Measurements from ENCODE around the gene INKA2.

Gene INKA2

DNA sequence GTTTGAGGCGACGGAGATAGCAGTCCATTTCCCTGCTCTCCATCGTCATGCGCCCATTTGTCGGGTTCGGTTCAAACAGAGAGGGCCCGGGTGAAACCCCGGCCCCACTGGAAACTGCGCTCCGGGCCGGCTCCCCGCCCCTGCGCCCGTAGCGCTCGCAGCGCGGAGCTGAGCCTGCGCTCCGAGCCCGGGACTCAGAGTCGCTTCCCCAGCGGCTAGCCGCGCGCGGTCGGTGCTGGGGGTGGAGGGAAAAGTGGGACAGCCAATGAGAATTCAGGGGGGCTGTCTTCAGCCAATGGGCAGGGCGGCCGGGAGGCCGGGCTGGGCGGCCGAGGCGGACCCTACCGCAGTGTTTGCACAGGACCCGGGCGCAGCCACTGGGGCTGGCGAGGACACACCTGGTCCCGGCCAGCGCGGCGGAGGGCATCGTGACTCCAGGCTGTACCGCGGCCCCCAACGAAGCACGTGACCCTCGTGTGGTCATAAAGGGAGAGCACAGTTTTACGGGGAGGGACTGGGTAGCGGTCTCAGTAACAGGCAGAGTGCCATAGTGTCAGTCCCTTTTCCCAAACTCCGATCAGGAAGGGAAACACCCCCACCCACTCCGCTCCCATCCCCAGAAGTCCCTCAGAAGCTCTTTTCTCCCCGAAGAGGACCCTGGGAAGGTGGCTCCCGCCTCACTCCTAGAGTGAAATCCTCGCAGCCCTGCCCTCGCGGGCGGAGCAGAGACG is at the start of gene INKA2:
Gene INKA2, minus strand, starts transcription at position 202 of the 731 bp plus-strand sequence. Its CDS starts 153 bp downstream, at position 49.
- TF ChIP-seq Cebpa-rat (IDR thresholded peaks at IDR 0.05): no peak
- Histone ChIP-seq H3K4me1 (peaks cover 68% of the 10 kb centered on the region), H3K36me3 (no peaks in the 10 kb centered on the region), H3K27ac (peak within 1 kb of the TSS; percentile 75), H3K9ac (peak within 1 kb of the TSS; percentile 82), H3K27me3 (peaks cover 47% of the 10 kb centered on the region), H4K20me1 (peaks cover 7% of the 10 kb centered on the region; the same call in 1 of the 2 replicates), H3K4me2 (peak within 1 kb of the TSS; percentile 95), H3K4me3 (peak within 1 kb of the TSS; percentile 75), H3K9me3 (no peaks in the 10 kb centered on the region)

DNA sequence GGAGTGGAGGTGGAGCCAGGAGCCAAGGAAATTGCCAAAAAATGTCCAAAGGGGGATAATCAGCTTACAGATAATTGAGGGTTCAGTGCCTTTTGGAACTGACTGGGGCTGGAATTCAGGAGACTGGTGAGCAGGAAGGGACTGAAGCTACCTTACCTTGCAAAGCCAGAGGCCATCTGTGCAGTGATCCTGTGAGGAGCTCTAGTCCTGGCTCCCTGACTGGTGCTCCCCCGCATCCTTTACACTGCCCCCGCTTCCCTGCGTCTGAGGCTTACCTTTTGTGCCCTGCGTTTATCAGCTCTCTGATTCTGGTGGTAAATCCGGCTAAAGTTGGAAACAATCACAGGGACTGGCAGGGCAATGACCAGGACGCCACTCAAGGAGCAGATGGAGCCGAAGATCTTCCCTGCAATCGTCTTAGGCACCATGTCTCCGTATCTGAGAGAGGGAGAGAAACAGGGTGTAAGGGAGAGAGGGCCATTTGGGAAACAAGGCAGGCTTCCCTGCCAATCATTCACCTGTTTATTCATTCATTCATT is 47.5 kb upstream of the INKA2 start:
- no peak overlapping the region for H3K27ac ChIP-seq
- H3K4me2 ChIP-seq: no peak overlapping the region
- no peak overlapping the region for H3K4me3 ChIP-seq
- no peak for TF ChIP-seq Cebpa-rat (IDR thresholded peaks at IDR 0.05)
- H3K9ac ChIP-seq: no peak overlapping the region
- H3K36me3 ChIP-seq: no peaks in the 10 kb centered on the region
- H3K27me3 ChIP-seq: no peaks in the 10 kb centered on the region
- no peaks in the 10 kb centered on the region for H4K20me1 ChIP-seq
- peaks cover 10% of the 10 kb centered on the region for H3K4me1 ChIP-seq
- H3K9me3 ChIP-seq: no peaks in the 10 kb centered on the region

DNA sequence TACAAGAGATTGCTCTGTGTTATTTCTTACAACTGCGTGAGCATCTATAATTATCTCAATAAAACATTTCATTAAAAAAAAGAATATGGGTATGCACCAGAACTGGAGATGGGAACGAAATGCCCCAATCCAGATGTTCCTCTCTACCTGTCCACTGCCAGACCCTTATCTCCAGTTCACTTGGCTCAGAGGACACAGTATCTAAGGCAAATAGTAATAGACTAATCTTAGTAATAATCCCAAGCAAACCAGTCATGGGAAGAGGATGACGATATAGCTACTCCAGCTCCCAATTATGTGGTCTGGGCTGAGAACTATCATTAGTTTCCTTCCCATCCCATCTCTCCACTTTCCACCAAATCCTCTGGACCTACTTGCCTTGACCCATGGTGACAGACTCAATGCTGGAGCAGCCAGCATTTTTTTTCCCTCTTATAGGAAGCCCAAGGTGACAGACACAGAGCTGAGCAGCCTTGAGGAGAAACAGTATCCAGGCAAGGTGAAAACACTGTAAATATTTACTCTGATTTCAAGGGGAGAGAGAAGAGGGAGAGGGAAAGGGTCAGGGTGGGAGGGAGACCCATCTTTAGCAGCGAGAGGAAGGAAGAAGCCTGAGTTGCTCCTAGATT is 45.2 kb upstream of the INKA2 start:
- H3K4me3 ChIP-seq: no peak overlapping the region
- TF ChIP-seq Cebpa-rat (IDR thresholded peaks at IDR 0.05): no peak
- H3K27ac ChIP-seq: no peak overlapping the region
- H4K20me1 ChIP-seq: no peaks in the 10 kb centered on the region
- H3K36me3 ChIP-seq: no peaks in the 10 kb centered on the region
- H3K9ac ChIP-seq: no peak overlapping the region
- no peaks in the 10 kb centered on the region for H3K27me3 ChIP-seq
- H3K4me1 ChIP-seq: no peaks in the 10 kb centered on the region
- H3K9me3 ChIP-seq: no peaks in the 10 kb centered on the region
- no peak overlapping the region for H3K4me2 ChIP-seq

DNA sequence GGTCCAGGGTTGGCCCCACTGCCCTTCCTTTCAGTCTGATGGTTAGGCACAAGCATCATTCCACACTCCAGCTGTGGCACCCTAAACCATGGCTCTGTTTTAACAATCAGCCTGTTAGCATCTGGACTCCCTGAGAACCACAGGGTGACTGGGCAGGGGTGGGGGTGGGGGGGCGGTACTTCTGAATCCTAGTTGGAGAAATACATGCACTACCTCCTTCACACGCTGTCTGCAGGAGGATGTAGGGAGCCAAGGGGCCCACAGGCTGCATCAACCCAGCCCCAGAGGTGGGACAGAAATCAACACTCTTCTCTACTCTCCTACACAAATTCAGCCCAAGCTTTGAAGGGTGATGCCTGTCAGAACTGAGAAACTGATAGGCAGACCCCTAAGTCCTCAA is 40.4 kb upstream of the INKA2 start:
- Histone ChIP-seq H3K4me1 (no peaks in the 10 kb centered on the region), H3K4me2 (no peak overlapping the region), H3K9ac (no peak overlapping the region), H3K27ac (no peak overlapping the region), H3K9me3 (no peaks in the 10 kb centered on the region), H3K36me3 (no peaks in the 10 kb centered on the region), H3K27me3 (no peaks in the 10 kb centered on the region), H4K20me1 (no peaks in the 10 kb centered on the region), H3K4me3 (no peak overlapping the region)
- no peak for TF ChIP-seq Cebpa-rat (IDR thresholded peaks at IDR 0.05)

DNA sequence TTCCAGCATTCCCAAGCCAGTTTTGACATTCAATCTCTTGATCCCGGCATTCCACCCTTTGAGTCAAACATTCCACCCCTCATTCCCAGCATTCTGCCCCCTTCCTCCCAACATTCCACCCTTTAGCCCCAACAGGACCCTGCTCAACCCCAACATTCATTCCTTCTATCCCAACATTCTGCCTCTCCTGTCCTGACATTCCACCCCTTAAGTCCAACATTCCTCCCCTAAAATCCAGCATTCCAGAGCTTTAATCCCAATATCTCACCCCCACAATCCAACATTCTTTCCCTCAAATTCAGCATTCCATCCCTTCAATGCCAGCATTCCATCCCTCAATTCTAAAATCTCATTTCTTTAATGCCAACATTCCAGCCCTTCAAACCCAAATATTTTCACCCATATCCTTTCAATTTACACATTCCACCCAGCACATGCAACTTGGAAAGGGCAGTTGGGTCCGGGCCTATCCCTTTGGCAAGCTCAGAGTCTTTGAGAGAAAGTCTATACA is 39.4 kb upstream of the INKA2 start:
- no peaks in the 10 kb centered on the region for H3K4me1 ChIP-seq
- no peak overlapping the region for H3K4me2 ChIP-seq
- H3K36me3 ChIP-seq: no peaks in the 10 kb centered on the region
- TF ChIP-seq Cebpa-rat (IDR thresholded peaks at IDR 0.05): no peak
- no peak overlapping the region for H3K4me3 ChIP-seq
- H3K9me3 ChIP-seq: no peaks in the 10 kb centered on the region
- H4K20me1 ChIP-seq: no peaks in the 10 kb centered on the region
- no peaks in the 10 kb centered on the region for H3K27me3 ChIP-seq
- no peak overlapping the region for H3K9ac ChIP-seq
- no peak overlapping the region for H3K27ac ChIP-seq

DNA sequence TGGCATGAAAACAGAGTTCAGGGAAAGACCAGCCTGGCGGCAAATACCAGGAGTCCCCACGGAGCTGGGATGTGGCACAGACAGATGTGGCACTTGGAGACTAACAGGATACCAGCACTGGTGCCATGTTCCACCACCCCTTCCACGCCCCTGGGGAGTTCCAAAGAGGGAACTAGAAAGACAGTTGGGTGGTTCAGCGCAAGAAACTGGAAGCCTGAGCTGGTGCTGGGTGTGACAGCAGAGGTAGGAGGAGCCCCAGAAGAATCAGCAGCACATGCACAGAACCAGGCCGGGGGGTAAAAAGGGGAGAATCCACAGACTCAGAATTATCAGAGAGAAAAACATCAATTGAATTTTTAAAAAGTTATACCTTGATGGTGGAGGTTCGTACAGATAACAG is 38.9 kb upstream of the INKA2 start:
- H3K9ac ChIP-seq: no peak overlapping the region
- H3K9me3 ChIP-seq: no peaks in the 10 kb centered on the region
- H3K36me3 ChIP-seq: no peaks in the 10 kb centered on the region
- no peak overlapping the region for H3K4me2 ChIP-seq
- TF ChIP-seq Cebpa-rat (IDR thresholded peaks at IDR 0.05): no peak
- H3K4me1 ChIP-seq: no peaks in the 10 kb centered on the region
- H3K27me3 ChIP-seq: no peaks in the 10 kb centered on the region
- H4K20me1 ChIP-seq: no peaks in the 10 kb centered on the region
- no peak overlapping the region for H3K4me3 ChIP-seq
- no peak overlapping the region for H3K27ac ChIP-seq

DNA sequence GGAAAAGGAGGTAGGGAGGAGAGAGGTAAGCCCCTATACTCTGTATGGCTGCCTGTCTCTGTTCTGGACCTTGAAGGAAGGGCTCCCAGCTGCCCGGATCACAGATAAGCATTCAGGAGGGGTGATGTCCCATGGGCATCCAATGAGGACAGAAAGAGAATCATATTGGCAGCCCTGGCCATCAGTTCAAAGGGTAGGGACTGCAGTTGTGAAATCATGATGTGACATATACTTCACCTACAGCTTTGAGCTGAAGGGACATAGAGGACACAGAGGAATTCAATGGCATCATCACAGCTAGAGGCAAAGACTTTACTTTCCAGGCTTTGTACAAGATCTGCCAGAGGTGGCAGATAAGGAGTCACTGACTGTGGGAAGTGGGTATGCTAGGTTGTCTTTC is 38.1 kb upstream of the INKA2 start:
- TF ChIP-seq Cebpa-rat (IDR thresholded peaks at IDR 0.05): no peak
- Histone ChIP-seq H3K27ac (no peak overlapping the region), H3K4me1 (no peaks in the 10 kb centered on the region), H3K4me3 (no peak overlapping the region), H4K20me1 (no peaks in the 10 kb centered on the region), H3K9me3 (no peaks in the 10 kb centered on the region), H3K27me3 (no peaks in the 10 kb centered on the region), H3K9ac (no peak overlapping the region), H3K4me2 (no peak overlapping the region), H3K36me3 (no peaks in the 10 kb centered on the region)

DNA sequence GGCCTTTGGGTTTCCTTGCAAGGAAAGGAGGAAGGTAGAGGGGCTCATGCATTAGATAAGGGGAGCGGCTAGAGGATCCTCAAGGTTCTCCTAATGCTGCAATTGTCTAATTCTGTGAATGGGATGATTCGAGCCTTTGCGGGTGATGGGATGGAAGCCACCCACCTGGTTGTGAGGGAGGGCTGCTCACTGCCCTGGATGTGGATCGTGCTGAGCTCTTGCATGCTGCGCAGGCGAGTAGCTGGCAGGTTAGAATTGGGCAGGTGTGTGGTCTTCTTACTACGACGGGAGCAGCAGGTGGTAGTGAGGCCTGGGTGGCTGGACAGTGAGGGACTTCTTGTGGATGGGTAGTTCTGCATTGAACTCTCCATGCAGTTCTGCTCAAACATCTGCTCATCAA is 37.7 kb upstream of the INKA2 start:
- H3K36me3 ChIP-seq: no peaks in the 10 kb centered on the region; the same call in 1 of the 2 replicates
- no peaks in the 10 kb centered on the region for H3K9me3 ChIP-seq
- H3K9ac ChIP-seq: no peak overlapping the region
- H3K4me3 ChIP-seq: no peak overlapping the region
- TF ChIP-seq Cebpa-rat (IDR thresholded peaks at IDR 0.05): no peak
- H3K4me2 ChIP-seq: no peak overlapping the region
- H4K20me1 ChIP-seq: no peaks in the 10 kb centered on the region
- no peak overlapping the region for H3K27ac ChIP-seq
- no peaks in the 10 kb centered on the region for H3K4me1 ChIP-seq
- H3K27me3 ChIP-seq: no peaks in the 10 kb centered on the region

DNA sequence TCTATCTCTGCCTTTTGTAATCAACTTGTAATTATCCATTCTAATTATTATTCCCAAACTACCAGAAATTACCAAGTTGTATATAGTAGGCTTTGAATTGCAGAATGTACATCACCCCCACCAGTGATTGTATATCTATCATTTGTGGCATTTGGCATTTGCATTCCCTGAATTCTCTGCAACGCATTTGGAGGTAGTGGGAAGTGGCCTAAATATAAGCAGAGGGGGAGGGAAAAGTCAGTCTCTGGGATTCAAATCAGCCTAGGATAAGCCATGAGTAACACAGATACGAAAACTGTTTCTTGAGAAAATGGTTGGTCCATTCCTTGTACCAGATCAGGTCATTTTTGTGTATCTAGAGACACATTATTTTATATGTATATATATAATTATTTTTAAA is 37.2 kb upstream of the INKA2 start:
- H3K36me3 ChIP-seq: no peaks in the 10 kb centered on the region; the same call in 1 of the 2 replicates
- H3K4me2 ChIP-seq: no peak overlapping the region
- no peak for TF ChIP-seq Cebpa-rat (IDR thresholded peaks at IDR 0.05)
- H4K20me1 ChIP-seq: no peaks in the 10 kb centered on the region
- H3K27ac ChIP-seq: no peak overlapping the region
- no peaks in the 10 kb centered on the region for H3K4me1 ChIP-seq
- H3K27me3 ChIP-seq: no peaks in the 10 kb centered on the region
- H3K4me3 ChIP-seq: no peak overlapping the region
- no peaks in the 10 kb centered on the region for H3K9me3 ChIP-seq
- no peak overlapping the region for H3K9ac ChIP-seq

DNA sequence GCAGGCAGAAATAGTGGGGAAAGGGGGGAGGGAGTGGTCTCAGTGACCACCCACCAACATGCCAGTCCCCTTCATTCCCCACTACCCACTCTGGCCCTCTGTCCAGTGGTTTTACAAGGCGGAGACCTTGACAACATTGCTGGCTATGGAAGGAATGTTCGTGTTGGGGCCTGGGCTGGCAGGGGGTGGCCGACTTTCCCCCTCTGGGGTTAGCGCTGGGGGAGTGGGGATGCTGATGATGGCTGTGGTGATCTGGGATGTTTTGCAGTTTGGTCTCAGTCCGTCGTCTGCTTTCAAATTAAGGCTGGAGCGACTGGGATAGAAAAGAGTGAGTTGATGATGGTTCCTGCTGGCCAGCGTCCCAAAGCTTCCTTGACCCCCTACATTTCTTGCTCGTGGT is 36.8 kb upstream of the INKA2 start:
- TF ChIP-seq Cebpa-rat (IDR thresholded peaks at IDR 0.05): no peak
- H3K4me2 ChIP-seq: no peak overlapping the region
- no peaks in the 10 kb centered on the region; the same call in 1 of the 2 replicates for H3K36me3 ChIP-seq
- H3K9ac ChIP-seq: no peak overlapping the region
- H3K27me3 ChIP-seq: no peaks in the 10 kb centered on the region
- no peaks in the 10 kb centered on the region for H3K4me1 ChIP-seq
- H3K9me3 ChIP-seq: no peaks in the 10 kb centered on the region
- no peaks in the 10 kb centered on the region for H4K20me1 ChIP-seq
- no peak overlapping the region for H3K27ac ChIP-seq
- no peak overlapping the region for H3K4me3 ChIP-seq

All from BLaER1 (cell line).